Stimulated activated CD4-positive, alpha-beta T cell treated with anti-CD3 and anti-CD28 coated beads, Interleukin-1b, Interleukin-23, amount 100 ng/mL, for 1 hour (primary cell): ENCODE measurements around the gene LSM7.
"Not testable (repeated sequence)": the region's sequence is repeated elsewhere in the genome, so short reads cannot be mapped to it uniquely, and the experiment has no call there.

Source experiments
- DNase-seq, 2 donors: peaks; one replicate each; pipeline ENCODE4 v3.0.0-alpha.2; 2020; ENCODE audit warnings: low read depth in 2 of 2

Gene LSM7

DNA sequence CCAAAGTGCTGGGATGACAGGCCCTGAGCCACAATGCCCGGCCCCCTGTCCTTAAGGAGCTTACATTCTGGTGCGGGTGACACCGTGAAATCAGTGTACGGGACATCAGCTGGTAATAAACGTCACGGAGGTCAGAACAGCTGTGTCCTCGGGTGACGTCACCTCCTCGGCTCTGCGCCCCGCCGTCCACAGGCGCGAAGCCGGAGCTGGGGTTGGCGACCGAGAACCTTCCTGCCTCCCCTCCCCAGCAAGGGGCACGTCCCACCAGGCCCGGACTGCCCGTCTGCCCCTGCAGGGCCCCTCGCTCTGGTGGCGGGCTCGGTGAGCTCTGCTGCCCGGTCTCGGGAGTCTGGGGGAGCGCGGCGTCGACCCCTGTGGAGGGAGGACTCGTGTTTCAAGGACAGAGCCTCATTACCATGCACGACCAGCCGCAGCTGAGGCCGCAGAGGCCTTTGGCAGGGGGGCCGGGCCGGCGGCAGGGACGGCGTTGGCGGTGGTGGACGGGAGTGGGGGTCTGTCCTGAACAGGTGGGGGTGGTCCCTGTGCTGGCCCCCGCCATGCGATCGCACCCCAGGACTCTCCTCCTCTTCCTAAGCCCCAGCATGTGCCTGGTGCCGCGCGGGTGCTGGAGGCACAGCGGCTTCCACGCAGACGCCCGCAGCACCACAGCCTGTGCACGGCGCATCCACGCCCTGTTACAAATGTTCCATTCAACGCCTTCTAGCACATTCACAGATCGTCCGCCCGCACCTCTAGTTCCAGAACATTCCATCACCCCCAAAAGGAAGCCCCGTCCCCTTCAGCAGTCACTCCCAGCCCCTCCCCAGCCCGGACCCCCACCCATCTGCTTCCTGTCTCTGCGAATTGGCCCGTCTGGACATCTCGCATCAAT, 25.8 kb downstream of the LSM7 start:
- DNase-seq = no peak

DNA sequence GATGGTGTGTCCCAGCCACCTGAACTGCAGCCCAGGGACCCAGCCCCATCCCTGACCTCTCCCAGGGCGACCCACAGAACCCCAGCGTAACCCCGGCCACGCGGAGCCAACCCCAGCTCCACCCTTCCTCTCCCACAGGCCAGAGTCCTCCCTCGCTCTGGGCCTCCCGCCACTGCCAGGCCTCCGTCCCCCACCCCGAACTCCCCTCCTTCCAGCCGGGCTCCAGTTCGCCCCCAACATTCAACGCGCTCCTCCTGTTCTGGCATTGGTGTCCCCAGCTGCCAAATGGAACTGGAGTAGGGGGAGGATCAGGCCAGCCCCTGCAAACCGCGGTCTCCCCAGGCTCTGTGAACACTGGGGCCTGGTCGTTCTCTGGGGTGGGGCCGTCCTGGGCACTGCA, 27.9 kb downstream of the LSM7 start:
- DNase-seq = no peak

DNA sequence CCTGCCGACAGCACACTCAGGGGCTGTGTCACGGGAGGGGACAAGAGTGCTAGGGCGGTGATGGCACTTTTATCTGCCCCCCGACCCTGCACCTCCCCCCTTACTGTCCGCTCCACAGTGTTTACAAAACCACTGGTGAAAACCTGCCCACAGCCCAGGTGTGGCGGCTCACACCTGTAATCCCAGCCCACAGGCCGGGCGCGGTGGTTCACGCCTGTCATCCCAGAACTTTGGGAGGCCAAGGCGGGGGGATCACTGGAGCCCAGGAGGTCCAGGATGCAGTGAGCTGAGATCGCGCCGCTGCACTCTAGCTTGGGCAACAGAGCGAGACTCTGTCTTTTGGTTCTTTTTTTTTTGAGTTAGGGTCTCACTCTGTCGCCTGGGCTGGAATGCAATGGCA, 32.2 kb downstream of the LSM7 start:
- DNase-seq = no peak

DNA sequence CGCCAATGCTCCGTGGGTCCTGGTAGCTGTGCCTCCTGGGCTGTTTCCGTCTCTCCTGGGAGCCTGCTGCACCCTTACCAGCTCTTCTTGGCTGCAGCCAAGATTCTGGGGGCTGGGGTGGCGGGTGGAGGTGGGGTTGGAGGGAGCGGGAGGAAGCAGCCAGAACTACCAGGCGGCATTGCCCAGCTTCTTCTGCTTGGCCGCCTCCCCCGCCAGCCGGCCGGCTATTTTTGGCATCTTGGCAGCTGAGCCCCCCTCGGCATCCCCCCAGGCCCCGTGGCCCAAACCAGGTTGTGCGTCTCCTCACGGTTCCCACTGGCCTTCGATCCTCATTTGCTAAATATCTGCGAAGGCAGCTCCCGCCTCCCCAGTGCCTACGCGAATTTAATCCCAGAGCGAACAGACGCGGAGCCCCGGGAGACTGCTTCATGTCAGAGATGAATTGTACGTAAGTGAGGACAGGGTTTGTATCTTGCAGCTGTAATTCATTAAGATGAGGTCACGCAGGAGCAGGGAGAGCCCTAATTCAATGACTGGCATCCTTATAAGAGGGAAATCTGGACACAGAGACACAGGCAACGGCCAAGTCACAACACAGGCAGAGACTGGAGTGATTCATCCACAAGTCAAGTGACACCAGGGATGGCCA, 33.6 kb downstream of the LSM7 start:
- DNase-seq = no peak

DNA sequence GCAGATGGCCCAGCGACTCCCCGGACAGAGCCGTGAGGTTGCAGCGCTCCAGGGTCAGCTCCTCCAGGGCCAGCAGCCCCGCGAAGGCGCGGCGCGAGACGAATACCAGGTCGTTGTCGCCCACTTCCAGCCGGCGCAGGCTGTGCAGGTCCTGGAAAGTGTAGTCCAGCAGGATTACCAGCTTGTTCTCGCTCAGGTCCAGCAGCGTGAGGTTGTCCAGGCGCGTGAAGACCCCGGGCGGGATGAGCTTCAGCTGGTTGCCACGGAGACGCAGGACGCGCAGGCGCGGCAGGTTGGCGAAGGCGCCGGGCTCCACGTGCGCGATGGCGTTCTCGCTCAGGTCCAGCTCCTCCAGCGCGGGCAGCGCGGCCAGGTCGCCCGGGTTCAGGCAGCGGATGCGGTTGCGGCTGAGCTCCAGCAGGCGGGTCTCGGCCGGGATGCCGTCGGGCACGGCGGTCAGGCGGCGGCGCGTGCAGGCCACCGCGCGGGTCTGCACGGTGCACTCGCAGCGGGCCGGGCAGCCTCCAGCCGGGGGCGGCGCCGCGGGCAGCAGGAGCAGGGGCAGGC, 37.1 kb downstream of the LSM7 start:
- no peak for DNase-seq

DNA sequence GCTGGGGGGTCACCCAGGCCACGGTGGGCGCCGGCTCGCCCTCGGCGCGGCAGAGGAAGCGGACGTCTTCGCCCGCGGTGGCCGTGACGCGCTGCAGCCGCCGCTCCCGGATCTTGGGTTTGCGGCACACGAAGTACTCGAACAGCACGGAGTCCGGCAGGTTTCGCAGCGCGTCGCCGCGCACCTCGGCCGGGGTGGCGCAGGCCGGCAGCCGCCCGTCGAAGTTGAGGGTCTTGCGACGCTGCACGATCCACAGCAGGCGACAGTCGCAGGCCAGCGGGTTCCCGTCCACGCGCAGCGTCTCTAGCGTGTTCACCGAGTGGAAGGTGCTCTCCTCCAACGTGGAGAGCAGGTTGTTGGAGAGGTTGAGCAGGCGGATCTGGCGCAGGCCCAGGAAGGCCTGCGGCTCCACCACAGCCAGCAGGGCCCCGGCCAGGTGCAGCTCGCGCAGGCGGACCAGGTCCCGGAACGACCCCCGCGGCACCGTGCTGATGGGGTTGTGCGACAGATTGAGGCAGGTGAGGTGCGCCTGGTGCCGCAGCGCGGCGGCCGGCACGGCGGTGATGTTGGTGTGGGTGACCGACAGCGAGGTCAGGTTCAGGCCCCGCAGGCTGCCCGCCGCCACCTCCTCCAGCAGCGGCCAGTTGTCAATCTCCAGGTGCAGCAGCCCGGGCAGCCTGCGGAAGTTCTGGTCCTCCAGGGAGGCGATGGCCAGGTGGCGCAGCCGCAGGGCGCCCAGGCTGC, 37.8 kb downstream of the LSM7 start:
- no peak for DNase-seq

DNA sequence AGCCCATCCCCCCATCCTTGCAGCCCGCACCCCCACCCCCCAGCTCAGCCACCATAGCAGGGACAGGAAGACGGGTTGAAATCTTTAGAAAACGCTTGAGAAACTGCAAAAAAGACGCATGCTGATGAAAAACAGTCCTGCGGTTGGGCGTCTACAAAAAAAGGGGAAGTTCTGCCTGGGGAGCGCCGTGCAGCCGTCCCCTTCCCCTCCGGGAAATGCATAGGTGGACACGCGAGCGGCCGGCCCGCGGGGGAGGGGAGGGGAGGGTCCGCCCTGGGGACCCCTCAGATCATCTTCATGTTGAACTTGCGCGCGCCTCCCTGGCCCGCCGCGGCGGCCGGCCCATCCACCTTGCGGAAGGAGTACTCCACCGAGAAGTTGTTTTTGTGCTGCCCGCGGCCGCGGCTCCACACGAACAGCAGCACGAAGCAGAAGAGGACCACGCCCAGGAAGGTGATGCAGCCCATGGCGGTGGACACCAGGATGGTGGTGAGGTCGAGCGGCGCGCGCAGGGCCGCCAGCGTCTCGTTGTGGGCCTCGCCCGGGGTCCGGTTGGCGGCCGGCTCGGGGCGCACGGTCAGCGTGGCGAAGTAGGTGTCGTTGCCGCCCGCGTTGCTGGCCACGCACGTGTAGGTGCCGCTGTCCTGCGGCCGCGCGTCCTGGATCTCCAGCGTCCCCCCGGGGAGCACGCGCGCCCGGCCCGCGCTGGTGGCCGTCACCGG, 38.5 kb downstream of the LSM7 start:
- no peak for DNase-seq

DNA sequence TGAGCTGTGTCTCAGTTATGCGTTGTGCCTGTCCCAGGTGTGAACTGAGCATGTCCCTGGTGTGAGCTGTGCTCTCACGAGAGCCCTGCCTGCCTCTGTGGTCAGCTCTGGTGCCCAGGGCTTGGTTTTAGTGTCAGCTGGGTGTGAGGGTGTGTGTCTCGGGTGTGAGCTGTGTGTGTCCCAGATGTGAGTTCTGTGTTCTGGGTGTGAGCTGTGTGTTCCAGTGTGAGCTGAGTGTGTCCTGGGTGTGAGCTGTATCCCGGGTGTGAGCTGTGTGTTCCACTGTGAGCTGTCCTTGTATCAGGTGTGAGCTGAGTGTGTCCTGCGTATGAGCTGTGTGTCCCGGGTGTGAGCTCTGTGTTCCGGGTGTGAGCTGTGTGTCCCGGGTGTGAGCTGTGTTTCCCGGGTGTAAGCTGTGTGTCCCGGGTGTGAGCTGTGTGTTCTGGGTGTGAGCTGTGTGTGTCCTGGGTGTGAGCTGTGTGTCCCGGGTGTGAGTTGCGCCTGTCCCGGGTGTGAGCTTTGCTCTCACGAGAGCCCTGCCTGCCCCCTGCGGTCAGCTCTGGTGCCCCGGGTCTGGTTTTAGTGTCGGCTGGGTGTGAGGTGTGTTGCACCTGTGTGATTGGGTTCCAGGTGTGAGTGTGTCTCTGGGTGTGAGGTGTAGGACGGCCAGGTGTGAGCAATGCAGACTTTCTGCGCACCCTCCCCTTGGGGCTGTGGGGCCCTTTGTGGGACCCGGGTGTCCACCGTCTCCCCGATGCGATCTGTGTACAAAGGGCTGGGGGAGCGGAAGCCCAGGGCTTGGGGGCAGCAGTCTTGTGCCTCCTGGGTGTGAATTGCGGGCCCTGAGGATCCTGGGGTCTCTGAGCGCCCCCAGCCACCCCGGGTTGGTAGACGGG, 39.3 kb downstream of the LSM7 start:
- DNase-seq = no peak

DNA sequence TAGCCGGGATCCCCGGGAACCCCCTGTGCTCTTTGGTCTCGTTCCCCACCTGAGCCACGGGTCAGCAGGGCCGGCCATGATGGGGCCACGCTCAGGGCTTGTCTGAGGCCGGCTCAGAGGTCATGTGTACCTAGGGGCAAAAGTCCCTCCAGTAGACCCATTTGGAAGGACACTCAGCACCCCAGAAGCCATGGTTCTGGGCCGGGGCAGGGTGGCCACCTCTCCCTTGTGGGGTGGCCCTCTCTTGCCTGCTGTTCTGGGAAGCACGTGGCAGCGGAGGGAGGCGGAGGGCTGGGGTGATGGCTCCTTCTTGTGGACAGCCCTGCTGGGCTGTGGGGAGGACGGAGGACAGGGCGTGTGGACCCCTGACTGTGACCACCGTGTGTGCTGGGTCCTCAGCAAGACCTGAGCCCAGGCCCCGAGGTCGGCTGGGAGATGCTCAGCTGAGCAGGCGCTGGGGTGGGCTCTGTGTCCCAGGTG, 40.0 kb downstream of the LSM7 start:
- no peak for DNase-seq

DNA sequence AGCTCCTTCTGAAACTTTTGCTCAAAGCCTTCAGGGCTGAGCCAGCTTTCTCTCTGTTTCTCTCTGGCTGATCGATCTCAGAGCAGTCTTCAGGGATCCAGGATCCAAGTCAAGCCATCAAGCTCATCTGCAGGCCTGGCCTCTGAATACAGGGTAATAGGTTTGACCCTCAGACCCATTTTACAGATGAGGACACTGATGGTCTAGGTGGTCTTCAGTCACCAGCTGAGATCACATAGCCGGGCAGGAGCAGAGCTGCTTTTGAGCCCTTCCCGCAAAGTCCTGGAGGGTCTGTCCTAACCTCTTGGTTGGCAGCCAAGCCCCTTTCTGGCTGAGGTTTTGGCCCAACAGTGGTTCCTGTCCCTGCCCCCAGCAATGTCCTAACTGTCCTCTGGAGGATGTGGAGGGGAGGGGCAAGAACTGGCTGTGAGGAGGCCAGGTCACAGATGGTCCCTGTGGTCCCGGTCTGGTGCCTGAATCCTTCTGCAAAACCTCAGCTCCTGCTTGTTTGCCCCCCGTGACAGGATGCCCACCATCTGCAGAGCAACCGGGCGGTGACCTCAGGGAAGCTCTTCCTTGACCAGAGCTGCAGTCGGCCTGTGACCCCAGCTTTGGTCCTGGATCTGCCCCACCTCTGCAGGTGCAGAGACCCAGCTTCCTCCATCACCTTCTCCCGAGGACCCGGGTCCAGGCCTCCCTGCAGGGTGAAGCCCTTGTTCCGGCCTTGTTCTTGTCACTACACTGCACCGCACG, 40.6 kb downstream of the LSM7 start:
- DNase-seq = no peak

DNA sequence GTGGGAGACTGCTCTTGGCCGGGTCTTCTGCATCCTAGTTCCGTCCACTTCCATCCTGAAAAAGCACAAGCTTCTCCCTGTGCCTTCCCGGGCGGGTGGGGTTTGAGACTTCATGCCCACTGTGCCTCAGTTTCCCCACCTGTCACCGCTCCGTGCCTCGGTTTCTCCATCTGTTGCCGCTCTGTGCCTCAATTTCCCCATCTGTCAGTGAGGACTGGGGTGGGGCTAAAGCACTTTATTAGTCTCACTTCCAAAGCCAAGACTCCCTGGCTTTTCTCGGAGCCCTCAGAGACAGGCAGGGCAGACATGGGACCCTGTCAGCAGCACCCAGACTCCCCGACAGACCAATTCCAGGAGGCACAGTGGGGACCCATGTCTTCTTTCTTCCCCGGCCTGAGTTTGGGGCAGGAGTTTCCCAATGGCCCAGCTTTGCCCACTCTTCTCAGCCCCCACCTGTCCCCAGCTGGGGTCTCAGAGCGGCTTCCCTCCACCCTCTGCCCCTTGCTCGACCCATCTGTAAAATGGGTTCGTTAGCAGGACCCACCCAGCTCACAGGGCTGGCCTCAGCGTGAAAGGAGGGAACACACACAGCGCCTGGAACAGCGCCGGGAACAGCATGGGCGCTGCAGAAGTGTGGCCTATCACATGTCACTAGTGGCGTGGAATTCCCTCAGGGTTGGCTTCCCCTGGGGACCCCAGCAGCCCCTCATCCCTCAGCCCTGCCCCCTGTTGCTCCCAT, 41.8 kb downstream of the LSM7 start:
- DNase-seq = no peak

DNA sequence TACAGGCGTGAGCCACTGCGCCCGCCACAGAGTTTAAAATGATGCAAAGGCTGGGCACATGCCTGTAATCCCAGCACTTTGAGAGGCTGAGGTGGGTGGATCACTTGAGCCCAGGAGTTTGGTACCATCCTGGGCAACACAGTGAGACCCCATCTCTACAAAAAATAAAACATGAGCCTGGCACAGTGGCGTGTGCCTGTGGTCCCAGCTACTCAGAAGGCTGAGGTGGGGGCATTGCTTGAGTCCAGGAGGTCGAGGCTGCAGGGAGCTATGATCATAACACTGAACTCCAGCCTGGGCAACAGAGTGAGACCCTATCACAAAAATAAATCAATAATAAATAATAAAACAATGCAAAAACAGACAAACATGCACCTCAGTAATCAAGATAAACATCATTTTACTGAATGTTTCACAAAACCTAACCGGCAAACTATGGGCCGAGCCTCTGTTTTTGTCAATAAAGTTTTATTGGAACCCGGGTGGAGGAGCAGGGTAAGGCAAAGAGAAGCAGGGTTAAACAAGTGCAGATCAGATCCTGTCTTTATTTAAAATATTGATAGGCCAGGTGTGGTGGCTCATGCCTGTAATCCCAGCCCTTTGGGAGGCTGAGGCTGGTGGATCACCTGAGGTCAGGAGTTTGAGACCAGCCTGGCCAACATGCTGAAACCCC, 44.4 kb downstream of the LSM7 start:
- no peak for DNase-seq

DNA sequence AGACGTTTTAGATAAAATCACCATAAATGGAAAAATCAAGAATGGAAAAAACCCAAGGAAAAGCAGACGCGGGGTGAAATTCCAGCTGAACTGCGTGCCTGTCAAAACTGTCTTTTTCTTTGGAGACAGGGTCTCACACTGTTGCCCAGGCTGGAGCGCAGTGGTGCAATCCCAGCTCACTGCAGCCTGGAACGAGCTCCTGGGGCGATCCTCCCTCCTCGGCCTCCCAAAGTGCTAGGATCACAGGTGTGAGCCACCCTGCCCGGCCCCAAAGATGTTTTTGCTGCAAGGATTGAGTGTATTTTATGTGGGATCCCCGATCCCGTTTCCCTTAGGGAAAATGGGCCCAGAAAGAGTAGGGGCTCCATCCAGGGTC, 45.5 kb downstream of the LSM7 start:
- DNase-seq = no peak

DNA sequence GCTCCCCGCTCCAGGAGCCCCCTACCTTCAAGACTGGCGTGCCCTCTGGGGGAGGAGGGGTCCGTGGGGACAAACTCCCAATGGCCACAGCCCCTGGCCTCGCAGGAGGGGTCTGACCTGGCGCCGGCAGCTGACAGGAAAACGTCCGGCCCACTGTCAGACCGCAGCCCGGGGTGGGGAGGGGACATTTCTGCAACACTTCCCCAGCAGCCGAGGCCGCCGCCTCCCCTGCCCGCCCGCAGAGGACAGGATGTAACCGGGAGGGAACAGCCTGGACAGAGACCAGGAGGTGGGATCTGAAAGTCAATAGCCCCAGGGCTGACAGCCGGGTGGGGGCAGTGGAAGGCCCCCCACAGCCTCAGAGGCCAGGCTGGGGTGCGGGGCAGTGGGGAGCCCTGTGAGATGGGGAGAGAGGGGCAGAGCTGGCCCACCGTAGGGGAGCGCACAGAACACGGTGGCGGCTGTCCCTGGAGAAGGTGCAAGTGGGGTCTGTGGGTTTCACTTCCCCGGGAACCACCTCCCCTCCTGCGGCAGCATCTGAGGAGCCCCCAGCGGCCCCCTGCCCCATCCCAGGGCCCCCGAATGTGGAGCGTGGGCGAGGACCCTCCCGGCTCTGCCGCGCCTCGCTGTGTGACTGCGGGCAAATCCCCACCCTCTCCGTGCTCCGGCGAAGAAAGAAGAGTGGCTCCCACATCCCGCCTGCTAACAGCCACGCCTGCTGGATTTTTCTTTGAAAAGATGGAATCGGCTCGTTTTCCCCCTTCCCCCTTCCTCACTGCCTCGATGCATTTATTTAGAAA, 46.1 kb downstream of the LSM7 start, which contains the start of gene PEAK3:
Gene PEAK3 (minus strand): TSS at position 114 of the 800 bp plus-strand sequence. CDS start 1,244 bp downstream, outside the sequence.
- DNase-seq = no peak

DNA sequence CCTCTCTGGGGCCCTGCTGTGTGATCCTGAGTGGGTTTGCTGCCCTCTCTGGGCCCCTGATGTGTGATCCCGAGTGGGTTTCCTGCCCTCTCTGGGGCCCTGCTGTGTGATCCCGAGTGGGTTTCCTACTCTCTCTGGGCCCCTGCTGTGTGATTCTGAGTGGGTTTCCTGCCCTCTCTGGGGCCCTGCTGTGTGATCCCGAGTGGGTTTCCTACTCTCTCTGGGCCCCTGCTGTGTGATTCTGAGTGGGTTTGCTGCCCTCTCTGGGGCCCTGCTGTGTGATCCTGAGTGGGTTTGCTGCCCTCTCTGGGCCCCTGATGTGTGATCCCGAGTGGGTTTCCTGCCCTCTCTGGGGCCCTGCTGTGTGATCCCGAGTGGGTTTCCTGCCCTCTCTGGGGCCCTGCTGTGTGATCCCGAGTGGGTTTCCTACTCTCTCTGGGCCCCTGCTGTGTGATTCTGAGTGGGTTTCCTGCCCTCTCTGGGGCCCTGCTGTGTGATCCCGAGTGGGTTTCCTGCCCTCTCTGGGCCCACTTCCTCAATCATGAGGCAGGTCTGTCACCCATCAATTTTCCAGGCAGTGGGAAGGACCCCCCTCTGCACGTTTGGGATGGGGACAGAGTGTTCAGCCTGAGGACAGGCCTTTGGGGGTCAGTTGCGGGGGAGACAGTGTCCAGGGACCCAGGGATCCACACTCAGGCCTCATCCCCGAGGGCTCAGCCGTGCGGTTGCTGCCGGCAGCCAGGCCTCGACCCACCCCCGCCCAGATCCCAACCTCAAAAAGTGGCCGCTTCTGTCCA, 46.9 kb downstream of the LSM7 start:
- not testable (repeated sequence) for DNase-seq

DNA sequence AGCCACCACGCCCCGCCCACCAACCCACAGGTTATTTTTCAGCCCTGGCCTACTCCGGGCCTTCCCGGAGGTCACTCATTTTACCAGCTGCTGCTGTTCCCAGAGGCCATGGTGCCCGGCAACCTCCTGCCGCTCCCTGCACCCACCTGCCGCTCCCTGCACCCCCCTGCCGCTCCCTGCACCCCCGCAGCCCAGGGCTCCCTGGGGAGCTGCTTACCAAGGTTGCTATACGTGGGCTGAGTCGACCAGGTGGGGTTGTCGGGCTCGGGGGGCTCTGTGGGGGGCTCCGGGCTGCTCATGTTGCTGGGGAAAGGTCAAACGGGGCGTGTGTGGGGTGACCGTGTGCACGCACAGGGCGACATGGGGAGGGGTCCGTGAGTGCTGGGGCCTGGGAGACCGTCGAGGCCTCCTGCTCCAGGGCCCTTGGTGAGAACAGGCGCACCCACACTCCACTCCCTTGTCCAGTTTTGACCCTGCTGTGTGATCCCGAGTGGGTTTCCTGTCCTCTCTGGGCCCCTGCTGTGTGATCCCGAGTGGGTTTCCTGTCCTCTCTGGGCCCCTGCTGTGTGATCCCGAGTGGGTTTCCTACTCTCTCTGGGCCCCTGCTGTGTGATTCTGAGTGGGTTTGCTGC, 47.6 kb downstream of the LSM7 start:
- DNase-seq = no peak
